HG02678 (cell line): ENCODE measurements around the gene HNRNPA2B1.
A peak's percentile ranks its signal among the peaks of the same experiment; 100 is the strongest.
"Not testable (repeated sequence)": the region's sequence is repeated elsewhere in the genome, so short reads cannot be mapped to it uniquely, and the experiment has no call there.

ENCODE experiments used
- ATAC-seq: cut with Tn5 transposase; IDR thresholded peaks from one replicate; pipeline ENCODE4 v1.9.1; 2021; ENCODE audit warnings: mild to moderate bottlenecking, moderate library complexity; ENCODE audit not compliant: unreplicated experiment

Gene HNRNPA2B1

GRCh38 chr7:26167303-26167934 lies 33.1 kb downstream of the HNRNPA2B1 start:
- peak; percentile 83 for ATAC-seq

- ATAC-seq = peak; percentile 46
These were observed 33.8 kb downstream of the HNRNPA2B1 start for GRCh38 chr7:26166684-26167266.

DNA sequence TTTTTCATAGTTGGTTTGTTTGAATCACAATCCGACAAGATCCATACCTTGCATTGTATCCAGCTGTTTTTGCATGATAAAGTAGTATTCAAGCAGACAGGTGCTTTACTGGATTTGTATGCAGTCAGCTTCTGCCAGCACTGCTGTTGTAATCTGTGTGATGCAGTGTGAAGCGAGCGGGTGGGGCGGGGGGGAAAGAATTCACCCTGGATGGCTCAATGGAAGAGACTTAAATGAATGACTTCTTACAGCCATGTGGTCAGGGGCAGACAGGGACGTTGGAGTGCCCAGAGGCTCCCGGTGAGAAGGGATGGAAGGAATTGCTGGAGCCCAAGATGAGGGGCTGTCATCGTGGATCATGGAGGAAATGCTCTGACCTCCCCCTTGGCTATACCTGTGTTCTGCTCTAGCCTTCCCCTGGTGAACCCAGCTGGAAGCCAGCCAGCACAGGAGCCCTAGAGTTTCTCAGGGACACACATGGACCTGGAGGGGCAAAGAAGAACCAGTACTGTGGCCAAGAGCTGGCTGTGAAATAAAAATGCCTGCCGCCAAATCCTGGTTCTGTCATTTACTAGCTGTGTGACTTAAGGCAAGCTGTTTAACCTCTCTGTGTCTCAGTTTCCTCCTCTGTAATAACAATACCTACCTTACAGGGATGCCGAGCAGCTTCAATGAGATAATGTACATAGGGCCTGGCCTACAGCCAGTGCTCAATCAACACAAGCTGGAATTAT lies 34.4 kb downstream of the HNRNPA2B1 start:
- peak; percentile 6 for ATAC-seq

DNA sequence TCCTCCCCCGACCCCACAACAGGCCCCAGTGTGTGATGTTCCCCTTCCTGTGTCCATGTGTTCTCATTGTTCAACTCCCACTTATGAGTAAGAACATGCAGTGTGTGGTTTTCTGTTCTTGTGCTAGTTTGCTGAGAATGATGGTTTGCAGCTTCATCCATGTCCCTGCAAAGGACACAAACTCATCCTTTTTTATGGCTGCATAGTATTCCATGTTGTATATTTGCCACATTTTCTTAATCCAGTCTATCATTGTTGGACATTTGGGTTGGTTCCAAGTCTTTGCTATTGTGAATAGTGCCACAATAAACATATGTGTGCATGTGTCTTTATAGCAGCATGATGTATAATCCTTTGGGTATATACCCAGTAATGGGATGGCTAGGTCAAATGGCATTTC lies 36.7 kb downstream of the HNRNPA2B1 start:
- ATAC-seq = not testable (repeated sequence)

DNA sequence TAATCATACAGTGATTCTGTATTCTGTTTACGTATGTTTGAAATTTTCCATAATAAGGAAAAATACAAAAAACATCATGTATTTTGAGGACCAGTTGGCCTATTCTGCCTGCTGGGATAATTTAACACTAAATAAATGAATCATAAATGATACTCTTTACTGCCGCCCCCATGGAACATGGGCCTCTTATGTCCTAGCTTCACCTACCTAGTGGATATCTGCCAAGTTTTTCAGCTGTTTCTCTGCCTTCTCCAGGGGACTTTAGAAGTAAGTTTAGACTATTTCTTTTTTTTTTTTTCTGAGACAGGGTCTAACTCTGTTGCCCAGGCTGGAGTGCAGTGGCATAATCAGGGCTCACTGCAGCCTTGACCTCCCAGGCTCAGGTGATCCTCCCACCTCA lies 38.1 kb downstream of the HNRNPA2B1 start:
- ATAC-seq = no peak

DNA sequence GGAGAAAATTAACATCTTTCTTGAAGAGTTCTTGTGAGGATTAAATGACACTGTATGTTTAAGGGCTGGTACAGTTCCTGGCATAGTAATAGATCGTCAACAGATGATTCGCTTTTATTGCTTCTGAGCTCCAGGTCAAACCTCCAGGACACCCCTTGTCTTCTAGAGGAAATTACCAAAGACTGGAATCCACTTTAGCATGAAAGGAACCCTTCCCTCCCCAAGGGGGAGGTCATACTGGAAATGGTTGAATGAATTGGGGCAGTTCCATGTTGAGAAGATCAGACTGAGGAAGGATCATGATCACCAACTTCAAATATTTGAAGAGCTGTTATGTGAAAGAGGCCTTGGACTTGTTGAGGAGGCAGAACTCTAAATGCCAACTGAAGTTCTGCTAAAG lies 39.6 kb downstream of the HNRNPA2B1 start:
- no peak for ATAC-seq

DNA sequence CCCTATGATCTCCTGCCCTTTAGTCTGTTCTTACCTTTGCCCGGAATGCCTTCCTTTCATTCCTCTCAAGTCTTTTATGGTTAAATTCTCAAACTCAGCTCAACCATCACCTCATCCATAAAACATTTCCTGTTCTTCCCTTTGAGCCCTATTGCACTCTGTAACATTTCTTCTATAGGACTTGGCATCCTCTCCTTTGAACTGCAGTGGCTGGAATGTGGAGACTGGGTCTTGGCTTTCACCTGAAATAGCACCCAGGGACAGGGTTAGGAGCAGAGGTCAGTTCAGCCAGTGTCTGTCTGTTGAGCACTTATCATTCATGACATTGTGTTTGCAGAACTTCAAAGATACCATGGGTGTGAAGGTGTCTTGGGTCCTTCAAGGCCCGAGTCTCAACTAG lies 41.3 kb downstream of the HNRNPA2B1 start:
- no peak for ATAC-seq

GRCh38 chr7:26157520-26158105 lies 42.9 kb downstream of the HNRNPA2B1 start:
- ATAC-seq = no peak

DNA sequence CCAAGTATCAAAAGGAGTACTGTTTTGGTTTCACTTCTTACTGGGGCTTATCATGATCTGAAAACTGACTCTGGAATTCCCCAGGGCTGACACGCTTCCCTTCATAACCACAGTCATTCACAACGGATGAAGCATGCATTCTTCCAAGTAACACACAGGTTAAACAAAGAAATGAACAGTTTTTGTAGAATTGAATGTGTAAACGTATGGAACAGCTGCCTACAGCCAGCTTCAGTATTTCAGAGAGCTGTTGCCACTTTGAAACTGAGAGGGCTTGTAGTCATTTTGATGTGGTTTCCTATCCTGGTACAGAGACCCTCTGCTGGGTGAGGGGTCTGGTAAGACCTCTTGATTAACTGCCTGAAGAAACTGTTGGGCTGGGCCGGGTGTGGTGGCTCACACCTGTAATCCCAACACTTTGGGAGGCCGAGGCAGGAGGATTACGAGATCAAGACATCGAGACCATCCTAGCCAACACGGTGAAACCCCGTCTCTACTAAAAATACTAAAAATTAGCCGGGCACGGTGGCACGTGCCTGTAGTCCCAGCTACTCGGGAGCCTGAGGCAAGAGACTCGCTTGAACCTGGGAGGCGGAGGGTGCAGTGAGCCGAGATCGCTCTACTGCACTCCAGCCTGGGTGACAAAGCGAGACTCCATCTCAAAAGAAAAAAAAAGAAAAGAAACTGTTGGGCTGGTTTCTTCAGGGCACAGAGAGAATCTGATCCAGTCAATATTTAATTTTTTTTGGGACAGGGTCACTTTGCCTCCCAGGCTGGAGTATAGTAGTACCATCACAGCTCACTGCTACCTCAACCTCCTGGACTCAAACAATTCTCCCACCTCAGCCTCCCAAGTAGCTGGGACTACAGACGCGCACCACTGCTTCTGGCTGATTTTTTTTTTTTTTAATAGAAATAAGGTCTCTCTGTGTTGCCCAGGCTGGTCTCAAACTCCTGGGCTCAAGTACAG lies 43.8 kb downstream of the HNRNPA2B1 start:
- ATAC-seq = no peak

DNA sequence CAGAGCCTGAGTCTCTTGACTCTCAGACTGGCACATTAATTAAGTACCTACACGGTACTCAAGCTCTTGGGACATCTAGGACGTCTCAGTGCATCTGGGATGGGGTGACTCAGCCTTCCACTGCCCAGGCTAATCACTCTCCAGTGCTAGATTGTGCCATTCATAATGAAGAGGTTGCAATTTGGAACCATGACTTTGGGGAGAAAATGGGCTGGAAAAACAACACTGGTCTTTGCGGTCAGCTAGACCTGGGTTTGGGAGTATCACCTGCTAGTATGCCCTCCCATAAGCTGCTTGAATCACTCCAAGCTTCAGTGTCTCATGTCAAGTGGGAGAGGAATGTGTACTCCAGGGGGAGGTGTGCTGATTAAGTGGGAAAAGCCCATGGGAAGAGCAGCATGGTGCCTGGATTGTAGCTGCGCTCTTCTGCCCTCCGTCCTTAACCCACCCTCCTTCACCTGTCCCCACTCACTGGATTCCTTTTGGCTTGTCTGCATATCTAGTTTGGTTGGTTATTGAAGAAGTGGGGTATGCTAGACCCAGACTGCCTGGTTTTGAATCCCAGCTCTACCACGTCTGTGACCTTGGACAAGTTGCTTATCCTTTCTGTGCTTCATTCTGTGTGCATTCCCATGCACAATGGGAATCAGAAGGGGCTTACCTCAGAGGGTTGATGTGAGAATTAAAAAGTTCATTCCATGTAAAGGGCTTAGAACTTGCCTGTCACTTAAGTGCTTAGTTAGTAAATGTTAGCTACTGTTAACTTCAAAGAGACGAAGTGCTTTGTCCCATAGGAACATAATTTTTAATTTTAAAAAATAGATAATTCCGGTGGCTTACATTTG lies 44.8 kb downstream of the HNRNPA2B1 start:
- ATAC-seq = no peak

DNA sequence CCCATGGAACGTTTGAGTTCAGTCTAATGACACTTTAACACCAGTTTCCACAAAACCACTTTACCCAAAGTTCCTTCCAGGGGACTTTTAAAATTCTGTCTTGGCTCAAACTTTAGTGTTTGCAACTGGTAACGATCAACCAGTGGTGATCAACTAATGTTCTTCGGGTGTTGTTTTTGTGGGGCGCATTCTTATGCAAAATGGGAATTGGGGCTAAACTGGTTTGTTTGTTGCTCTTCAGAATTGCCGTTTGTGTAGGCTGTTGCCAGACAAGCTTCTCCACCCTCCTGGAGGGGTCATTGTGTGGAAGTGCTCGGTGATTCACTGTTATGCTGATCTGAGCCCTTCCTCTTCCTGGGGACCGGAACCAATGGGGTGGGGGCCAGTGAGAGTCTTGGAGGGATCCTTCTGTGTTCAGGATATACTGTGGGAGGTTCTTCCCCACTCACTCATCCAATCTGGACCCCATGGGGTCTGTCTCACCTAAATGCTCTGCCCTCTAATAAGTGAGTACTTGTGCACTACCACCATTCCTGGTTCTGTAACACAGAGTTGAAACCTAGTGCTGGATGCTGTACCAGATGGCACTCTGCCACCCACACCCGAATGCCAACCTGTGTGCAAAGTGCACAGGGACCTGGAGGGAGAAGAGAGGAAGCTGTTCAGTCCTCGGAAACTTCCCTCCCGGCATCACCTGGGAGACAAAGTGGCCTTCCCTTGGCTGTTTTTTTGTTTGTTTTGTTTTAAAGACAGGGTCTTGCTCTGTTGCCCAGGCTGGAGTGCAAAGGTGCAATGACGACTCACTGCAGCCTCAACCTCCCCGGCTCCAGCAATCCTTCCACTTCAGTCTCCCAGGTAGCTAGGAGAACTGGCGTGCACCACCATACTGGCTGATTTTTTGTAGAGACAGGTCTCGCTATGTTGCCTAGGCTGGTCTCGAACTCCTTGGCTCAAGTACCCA lies 46.4 kb downstream of the HNRNPA2B1 start:
- ATAC-seq = no peak

GRCh38 chr7:26153241-26153822 lies 47.2 kb downstream of the HNRNPA2B1 start:
- ATAC-seq = no peak

- peak; percentile 26 for ATAC-seq
These were observed 47.7 kb downstream of the HNRNPA2B1 start for GRCh38 chr7:26152782-26153240.

DNA sequence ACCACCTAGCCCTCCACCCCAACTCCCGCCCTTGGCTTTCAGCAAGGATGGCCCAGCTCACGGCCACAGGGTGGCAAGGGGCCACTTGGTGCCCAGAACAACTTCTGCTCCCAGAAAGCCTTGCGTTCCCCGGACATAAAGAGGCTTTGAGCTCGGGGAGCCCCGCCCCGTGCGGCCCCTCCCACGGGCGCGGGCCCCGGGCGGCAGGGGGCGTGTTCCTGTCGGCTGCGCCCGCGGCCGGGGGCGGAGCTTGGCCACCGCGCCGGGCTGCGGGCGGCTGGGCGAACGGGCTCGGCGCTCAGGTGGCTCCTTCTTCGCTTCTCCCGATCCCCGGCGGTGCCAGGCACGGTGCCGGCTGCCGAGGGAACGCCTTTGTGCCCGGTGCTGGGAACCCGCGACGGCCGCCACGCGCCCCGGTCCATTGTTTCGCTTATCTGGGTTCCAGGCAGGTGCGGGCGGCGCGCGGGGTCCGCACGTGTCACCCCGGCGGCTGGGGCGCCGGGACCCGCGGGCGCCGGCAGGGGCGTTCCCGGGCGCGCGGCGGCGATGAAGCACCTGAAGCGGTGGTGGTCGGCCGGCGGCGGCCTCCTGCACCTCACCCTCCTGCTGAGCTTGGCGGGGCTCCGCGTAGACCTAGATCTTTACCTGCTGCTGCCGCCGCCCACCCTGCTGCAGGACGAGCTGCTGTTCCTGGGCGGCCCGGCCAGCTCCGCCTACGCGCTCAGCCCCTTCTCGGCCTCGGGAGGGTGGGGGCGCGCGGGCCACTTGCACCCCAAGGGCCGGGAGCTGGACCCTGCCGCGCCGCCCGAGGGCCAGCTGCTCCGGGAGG lies 48.4 kb downstream of the HNRNPA2B1 start, which contains the start of gene NFE2L3:
NFE2L3 (plus strand) TSS at position 246 of the 829 bp plus-strand sequence; CDS start at position 547, 301 bp downstream.
- peak; percentile 68 for ATAC-seq

DNA sequence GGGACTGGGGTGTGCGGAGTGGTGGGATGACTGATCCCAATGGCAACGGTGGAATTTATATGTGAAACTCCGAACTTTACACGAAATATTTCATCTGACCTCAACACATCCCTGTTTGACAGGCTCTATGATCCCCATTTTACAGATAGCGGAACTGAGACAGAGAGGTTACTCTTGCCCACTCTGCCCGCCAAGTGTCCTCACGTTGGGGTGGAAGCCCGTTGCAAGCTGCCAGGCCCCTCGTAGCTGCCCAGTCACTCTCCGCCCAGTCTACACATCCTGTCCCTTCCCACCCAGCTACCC lies 48.9 kb downstream of the HNRNPA2B1 start:
- ATAC-seq = no peak

DNA sequence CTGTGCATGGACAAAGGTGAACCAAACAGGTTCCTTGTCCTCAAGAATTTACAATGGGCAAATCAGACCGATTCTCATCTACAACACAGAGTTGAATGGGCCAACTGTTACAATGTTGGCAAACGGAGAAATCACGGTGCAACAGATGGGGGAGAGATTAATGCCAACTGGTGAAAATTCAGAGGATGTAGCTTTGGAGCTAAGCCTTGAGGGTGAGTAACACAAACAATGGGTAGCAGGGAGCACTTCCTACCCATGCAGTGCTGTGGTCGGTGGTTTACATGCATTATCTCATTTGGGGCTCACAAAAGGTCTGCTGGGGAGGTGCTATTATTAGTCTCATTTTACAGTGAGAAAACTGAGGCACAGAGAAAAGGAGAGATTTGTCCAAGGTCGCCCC lies 49.5 kb downstream of the HNRNPA2B1 start:
- ATAC-seq = no peak

DNA sequence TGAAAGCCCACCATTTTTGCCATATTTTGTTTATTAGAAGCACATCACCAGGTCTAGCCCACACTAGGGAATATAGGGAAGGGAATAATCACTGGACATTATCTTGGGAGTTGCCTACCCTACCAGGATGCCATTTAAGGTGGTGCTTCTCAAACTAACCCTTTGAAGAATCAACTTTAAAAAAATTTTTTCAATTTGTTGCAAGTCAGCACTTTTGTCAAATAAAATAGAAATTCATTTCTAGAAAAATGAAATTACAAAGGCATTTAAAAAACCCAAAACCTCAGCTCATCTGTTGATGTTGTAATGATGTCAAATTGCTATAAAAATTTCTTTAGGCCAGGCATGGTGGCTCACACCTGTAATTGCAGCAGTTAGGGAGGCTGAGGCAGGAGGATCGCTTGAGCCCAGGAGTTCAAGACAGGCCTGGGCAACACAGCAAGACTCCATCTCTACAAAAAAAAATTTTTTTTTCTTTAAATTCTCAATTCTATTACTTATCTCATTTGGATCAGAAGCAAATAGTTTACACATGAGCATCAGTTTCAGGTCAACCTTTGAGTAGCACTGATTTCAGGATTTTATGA lies 51.1 kb downstream of the HNRNPA2B1 start:
- ATAC-seq = no peak
